ENCODE measurements around the gene UGT2B28.
"Not testable (repeated sequence)": the region's sequence is repeated elsewhere in the genome, so short reads cannot be mapped to it uniquely, and the experiment has no call there.

The UGT2B28 gene

GRCh38 chr4:69322055-69322454 is 41.8 kb downstream of the UGT2B28 start:
- no peak for TF ChIP-seq ZNF274 (IDR thresholded peaks at IDR 0.05; ENCODE audit: low read depth, low read length)
- no peak overlapping the region for H3K4me3 ChIP-seq (ENCODE audit: low read length)

GRCh38 chr4:69323284-69323683 is 43.0 kb downstream of the UGT2B28 start:
- no peak for TF ChIP-seq ZNF274 (IDR thresholded peaks at IDR 0.05; ENCODE audit: low read depth, low read length)
- H3K4me3 ChIP-seq (ENCODE audit: low read length): no peak overlapping the region

GRCh38 chr4:69330345-69331047 is 50.2 kb downstream of the UGT2B28 start:
- no peak for TF ChIP-seq ZNF274 (IDR thresholded peaks at IDR 0.05; ENCODE audit: low read depth, low read length)
- H3K4me3 ChIP-seq (ENCODE audit: low read length): no peak overlapping the region

- H3K4me3 ChIP-seq (ENCODE audit: low read length): not testable (repeated sequence)
Observed at GRCh38 chr4:69331304-69331703, 51.0 kb downstream of the UGT2B28 start.

- not testable (repeated sequence) for H3K4me3 ChIP-seq (ENCODE audit: low read length)
Observed at GRCh38 chr4:69335485-69335884, 55.2 kb downstream of the UGT2B28 start.

- not testable (repeated sequence) for H3K4me3 ChIP-seq (ENCODE audit: low read length)
Observed at GRCh38 chr4:69343114-69343513, 62.8 kb downstream of the UGT2B28 start.

- not testable (repeated sequence) for H3K4me3 ChIP-seq (ENCODE audit: low read length)
Observed at GRCh38 chr4:69343558-69344420, 63.5 kb downstream of the UGT2B28 start.

Measured in GM08714 (cell line).